ENCODE measurements around the gene SPPL2C. TPM values are rescaled to one million over a fixed set of nuclear protein-coding genes. Genes with fewer than 3 reads are reported as not detected.

SPPL2C gene
- total RNA-seq, 1 experiment from 2014 or later, result not detected

GRCh38 chr17:45845376-45846185 lies 900 bp downstream of the SPPL2C start:
- Histone ChIP-seq H3K27ac (ENCODE audit: insufficient read length, low read depth, low read length) (no peak overlapping the region), H2BK15ac (ENCODE audit: low read depth, low read length) (no peak overlapping the region), H3K9ac (ENCODE audit: extremely low read depth, insufficient read length, low read length) (no peak overlapping the region), H2AFZ (ENCODE audit: low read length) (no peak overlapping the region), H3K9me3 (ENCODE audit: control insufficient read depth, low read depth, low read length) (no peaks in the 10 kb centered on the region), H4K5ac (ENCODE audit: insufficient read length, low read depth, low read length) (no peak overlapping the region), H3K27me3 (ENCODE audit: insufficient read depth, low read length) (no peaks in the 10 kb centered on the region), H4K91ac (ENCODE audit: insufficient read length, low read depth, low read length) (no peak overlapping the region), H2AK5ac (ENCODE audit: insufficient read length, low read length) (no peak overlapping the region), H2BK20ac (ENCODE audit: low read depth, low read length, poor library complexity, severe bottlenecking) (no peak overlapping the region), H3K79me1 (ENCODE audit: insufficient read depth, low read depth, low read length, poor library complexity, severe bottlenecking) (no peaks in the 10 kb centered on the region), H3K56ac (ENCODE audit: insufficient read length, low read depth, low read length) (no peak overlapping the region), H2BK120ac (ENCODE audit: low read depth, low read length, poor library complexity, severe bottlenecking) (no peak overlapping the region), H3K23me2 (ENCODE audit: insufficient read length, low read depth, low read length, poor library complexity, severe bottlenecking) (no peaks in the 10 kb centered on the region), H3K4me1 (ENCODE audit: insufficient read depth, low read length) (no peaks in the 10 kb centered on the region), H4K20me1 (ENCODE audit: control insufficient read depth, insufficient read depth, insufficient read length) (peaks cover 4% of the 10 kb centered on the region), H3K14ac (ENCODE audit: insufficient read depth, low read length) (no peak overlapping the region; the same call in 1 of the 2 replicates), H3K4me2 (ENCODE audit: insufficient read depth, insufficient read length, low read length) (no peak overlapping the region), H4K8ac (replicated peaks; ENCODE audit: insufficient read length, low read depth, low read length) (no peak overlapping the region), H2BK12ac (ENCODE audit: insufficient read length, low read depth, low read length) (no peak overlapping the region), H3K23ac (ENCODE audit: insufficient read length, low read depth, low read length) (no peak overlapping the region), H3K4ac (ENCODE audit: low read depth, low read length) (no peak overlapping the region), H3K79me2 (ENCODE audit: insufficient read depth, low read length) (no peaks in the 10 kb centered on the region), H2BK5ac (ENCODE audit: insufficient read length, low read length) (no peak overlapping the region), H3K18ac (ENCODE audit: insufficient read length, low read depth, low read length) (no peak overlapping the region), H3T11ph (ENCODE audit: low read length) (no peak overlapping the region)
- Mint-ChIP-seq H3K27me3 (ENCODE audit: low read depth) (no peaks in the 10 kb centered on the region; the same call in 1 of the 2 replicates), H3K4me3 (no peak overlapping the region), H3K27ac (no peak overlapping the region; a peak in 1 of 7 replicates), H3K9me3 (no peaks in the 10 kb centered on the region), H3K4me1 (no peaks in the 10 kb centered on the region), H3K36me3 (ENCODE audit: insufficient read depth in 1 of 3, low read depth in 3 of 3) (no peaks in the 10 kb centered on the region)
- DNase-seq, result no peak
- WGBS (ENCODE audit: extremely low coverage, insufficient read length, low lambda C conversion rate), result no CpG with 5 or more reads among the region's 35 CpGs
- TF ChIP-seq CTCF (conservative IDR thresholded peaks at IDR 0.05), result no peak
